HepG2 (cell line): ENCODE data around the gene POLE. TPM values are rescaled to one million over a fixed set of nuclear protein-coding genes. Genes with fewer than 3 reads are reported as not detected.

ENCODE experiments used
- FOXA3 ChIP-seq: IDR thresholded peaks from 2 replicates; pipeline ENCODE4 v1.6.1; 2016; ENCODE audit warnings: missing genetic modification reagents, missing compliant biosample characterization
- FOXP1 ChIP-seq, 2 experiments: fragments of 450-650 bp in 1 of 2; IDR thresholded peaks; 2 replicates each; pipeline ENCODE4 v1.6.1; 2017 to 2018; ENCODE audit warnings: antibody characterized with exemption in 1 of 2
- GATAD2A ChIP-seq: IDR thresholded peaks from 2 replicates; pipeline ENCODE4 v1.6.1; 2016
- GRHL1 ChIP-seq: sonication (generic); formaldehyde crosslinking; conservative IDR thresholded peaks from 2 replicates; pipeline ENCODE4 v1.8.0; 2022; ENCODE audit warnings: missing genetic modification reagents
- HDAC1 ChIP-seq: sonication (generic); formaldehyde crosslinking; IDR thresholded peaks from 2 replicates; pipeline ENCODE4 v1.5.1; 2020; ENCODE audit warnings: mild to moderate bottlenecking, missing genetic modification reagents
- HNF4G ChIP-seq, 2 experiments: sonication (generic) in 1 of 2; formaldehyde crosslinking in 1 of 2; IDR thresholded peaks; 2 replicates each; pipeline versions ENCODE4 v1.4.0 to v1.6.1; 2011 to 2020; ENCODE audit warnings: borderline replicate concordance in 2 of 2, low read depth in 2 of 2, mild to moderate bottlenecking in 2 of 2, low read length in 1 of 2, missing genetic modification reagents in 1 of 2, moderate library complexity in 1 of 2
- PATZ1 ChIP-seq: sonication (generic); formaldehyde crosslinking; IDR thresholded peaks from 2 replicates; pipeline ENCODE4 v1.4.0; 2020; ENCODE audit warnings: missing genetic modification reagents
- PAXIP1 ChIP-seq: sonication (generic); formaldehyde crosslinking; conservative IDR thresholded peaks from 2 replicates; pipeline ENCODE4 v1.4.0; 2020; ENCODE audit warnings: mild to moderate bottlenecking, missing genetic modification reagents, moderate library complexity
- RARA ChIP-seq: IDR thresholded peaks from 2 replicates; pipeline ENCODE4 v1.6.1; 2016; ENCODE audit warnings: missing genetic modification reagents, missing compliant biosample characterization
- SALL1 ChIP-seq: sonication (generic); formaldehyde crosslinking; IDR thresholded peaks from 2 replicates; pipeline ENCODE4 v1.8.0; 2022; ENCODE audit warnings: mild to moderate bottlenecking, missing genetic modification reagents
- SRSF1 ChIP-seq: fragments of 200-400 bp; formaldehyde crosslinking; optimal IDR thresholded peaks from 2 replicates; pipeline ENCODE3; 2017; ENCODE audit warnings: mild to moderate bottlenecking, low read depth, low read length, moderate library complexity
- THYN1 ChIP-seq: sonication (generic); formaldehyde crosslinking; IDR thresholded peaks from 2 replicates; pipeline ENCODE4 v1.8.1; 2023; ENCODE audit warnings: low read depth, mild to moderate bottlenecking, moderate library complexity, missing genetic modification reagents, borderline replicate concordance
- ZBTB3 ChIP-seq: sonication (generic); formaldehyde crosslinking; IDR thresholded peaks from 2 replicates; pipeline ENCODE4 v1.4.0; 2020; ENCODE audit warnings: low read depth, mild to moderate bottlenecking, moderate library complexity, missing genetic modification reagents, borderline replicate concordance
- ZNF281 ChIP-seq: sonication (generic); formaldehyde crosslinking; IDR thresholded peaks from 2 replicates; pipeline ENCODE4 v1.4.0; 2020; ENCODE audit warnings: missing genetic modification reagents, borderline replicate concordance
- ZNF414 ChIP-seq: sonication (generic); formaldehyde crosslinking; IDR thresholded peaks from 2 replicates; pipeline ENCODE4 v1.5.0; 2020; ENCODE audit warnings: missing genetic modification reagents
- ZSCAN25 ChIP-seq: sonication (generic); formaldehyde crosslinking; IDR thresholded peaks from 2 replicates; pipeline ENCODE4 v1.8.0; 2022; ENCODE audit warnings: mild to moderate bottlenecking, missing genetic modification reagents
- polyA plus RNA-seq, 8 experiments: library from polyadenylated mRNA; depleted of rRNA in 3 of 8; stranded (reverse) in 7 of 8; unstranded in 1 of 8; fragments of >200 nt; fragmentation: Illumina TruSeq in 4 of 8; extraction: Trizol in 4 of 8; gene quantifications; 2 replicates each; pipeline versions ENCODE4 v1.2.1 to v1.2.3, GENCODE V29; 2011 to 2016; ENCODE audit warnings: low read depth in 4 of 8, missing spikeins in 1 of 8, mixed read lengths in 1 of 8; ENCODE audit not compliant: insufficient read depth in 1 of 8
- total RNA-seq, 5 experiments: library from RNA; depleted of rRNA; stranded (reverse); fragments of >200 nt; fragmentation: Illumina TruSeq; extraction: Trizol; gene quantifications; 2 replicates each; pipeline ENCODE4 v1.2.3, GENCODE V29; 2016; ENCODE audit warnings: low read depth in 1 of 5

The POLE gene
- total and polyA plus RNA-seq, 2 of the 13 experiments (the other 11 are each of a cell fraction or from before 2014, with no cell fraction given) = 25.3 to 52.2 TPM

GRCh38 chr12:132604668-132605441, 82.3 kb downstream of the POLE start (continued):
- TF ChIP-seq RARA (CRISPR knock-in tag) (0 out of 2 replicates have a peak, but pooled peaks have one; percentile 18), SRSF1 (no peak), THYN1 (no peak), ZNF414 (CRISPR knock-in tag) (no peak), ZSCAN25 (peak; percentile 99), ZBTB3 (CRISPR knock-in tag) (no peak), ZNF281 (CRISPR knock-in tag) (peak; percentile 32; the same call in 1 of the 2 replicates), FOXP1 (IDR thresholded peaks at IDR 0.05) (no peak), FOXP1 (CRISPR knock-in tag; IDR thresholded peaks at IDR 0.05) (0 out of 2 replicates have a peak, but pooled peaks have one; percentile 28), GATAD2A (peak; percentile 25; the same call in 1 of the 2 replicates), GRHL1 (CRISPR knock-in tag) (no peak), PAXIP1 (CRISPR knock-in tag) (peak; percentile 59), FOXA3 (CRISPR knock-in tag) (peak; percentile 33; the same call in 1 of the 2 replicates), HDAC1 (CRISPR knock-in tag) (peak; percentile 41; the same call in 1 of the 2 replicates), SALL1 (CRISPR knock-in tag) (peak; percentile 63), HNF4G (IDR thresholded peaks at IDR 0.05; ENCODE audit: borderline replicate concordance, low read depth, low read length) (peak; percentile 11; the same call in 1 of the 2 replicates), HNF4G (CRISPR knock-in tag; IDR thresholded peaks at IDR 0.05; ENCODE audit: borderline replicate concordance, low read depth) (no peak), PATZ1 (CRISPR knock-in tag) (peak; percentile 28; the same call in 1 of the 2 replicates)
